ENCODE measurements around the gene CALCOCO2. TPM values are rescaled to one million over a fixed set of nuclear protein-coding genes. Genes with fewer than 3 reads are reported as not detected.

The CALCOCO2 gene
- total and polyA plus RNA-seq, 10 of the 15 experiments (the other 5 are each of a cell fraction or from before 2014, with no cell fraction given), result 20.2 to 138 (median 53.1) TPM

- in situ Hi-C loops (cut with MboI), result loop anchor here (5.0 kb wide), 1 partner anchor 65 kb away; no protein-coding TSS in a partner anchor
- Histone ChIP-seq H3K36me3 (ENCODE audit: control insufficient read depth in 2 of 2, insufficient read depth in 2 of 2, low read length in 1 of 2) (no peaks in the 10 kb centered on the region), H3K79me2 (ENCODE audit: control insufficient read depth, insufficient read depth, low read length) (no peaks in the 10 kb centered on the region), H3K4me1 (ENCODE audit: control insufficient read depth, insufficient read depth, low read length) (peaks cover 7% of the 10 kb centered on the region), H3K4me2 (ENCODE audit: control insufficient read depth, insufficient read depth) (no peak overlapping the region), H3K9ac (ENCODE audit: control insufficient read depth, insufficient read depth, low read length) (no peak overlapping the region), H2AFZ (ENCODE audit: control insufficient read depth, low read depth, low read length) (no peak overlapping the region), H3K4me3 (no peak overlapping the region), H3K9me3 (replicated peaks; ENCODE audit: control insufficient read depth, insufficient read depth, low read length) (no peaks in the 10 kb centered on the region), H3K27ac (ENCODE audit: control insufficient read depth, insufficient read depth) (no peak overlapping the region), H3K27me3 (replicated peaks in 1 of 2; ENCODE audit: control insufficient read depth in 2 of 2, insufficient read depth in 2 of 2, low read length in 1 of 2) (peaks cover 0 to 6% of the 10 kb centered on the region in 2 experiments; a peak in 2 of 4 replicates), H4K20me1 (ENCODE audit: control insufficient read depth, insufficient read depth) (no peaks in the 10 kb centered on the region)
- BruUV-seq (replicated peaks), result no TSS peak
- WGBS (ENCODE audit: insufficient coverage, insufficient replicate concordance, low lambda C conversion rate, missing lambda C conversion rate), result 43% methylated on average over 3 of the region's 3 CpGs
- intact Hi-C loops (cut with micrococcal nuclease; ENCODE audit: unreplicated experiment), result no loop called here
- DNase-seq (ENCODE audit: low read depth, low spot score) (no peak), FAIRE-seq (no peak), ATAC-seq (no peak)
- ChIA-PET SMC1A (ENCODE audit: uncharacterized antibody, unreplicated experiment) (interaction anchor here (0.6 to 17.5 kb wide), 10 partner anchors 8 to 141 kb away, joined by 3 to 281 read pairs (median 5); no protein-coding TSS in a partner anchor), POLR2A (interaction anchor here (0.7 kb wide), 1 partner anchor 152 kb away, joined by 5 read pairs; no protein-coding TSS in a partner anchor), CTCF (interaction anchor here (1.1 to 15.2 kb wide), 14 partner anchors 8 to 221 kb away, joined by 3 to 490 read pairs (median 7); partner anchors contain the start of genes CALCOCO2 and PRAC2), RAD21 (ENCODE audit: unreplicated experiment) (interaction anchor here (0.7 to 18.8 kb wide), 8 partner anchors 8 to 219 kb away, joined by 3 to 376 read pairs (median 4); no protein-coding TSS in a partner anchor)
- TF ChIP-seq TBL1XR1 (IDR thresholded peaks at IDR 0.05; ENCODE audit: low read depth, low read length), result no peak
- no peak for TF ChIP-seq STAT3 (IDR thresholded peaks at IDR 0.05; ENCODE audit: low read depth, low read length)
- TF ChIP-seq HSF1 (IDR thresholded peaks at IDR 0.05; ENCODE audit: low read depth, low read length), result no peak
- TF ChIP-seq PAX8 (IDR thresholded peaks at IDR 0.05), result no peak
- no peak for TF ChIP-seq ASH2L (IDR thresholded peaks at IDR 0.05; ENCODE audit: borderline replicate concordance, low read depth)
- TF ChIP-seq KDM1A (IDR thresholded peaks at IDR 0.05; ENCODE audit: borderline replicate concordance), result no peak
- no peak for TF ChIP-seq SMC3 (IDR thresholded peaks at IDR 0.05; ENCODE audit: borderline replicate concordance, low read length)
- TF ChIP-seq CHD1 (IDR thresholded peaks at IDR 0.05; ENCODE audit: low read depth, low read length), result no peak
- no peak for TF ChIP-seq SUPT20H (IDR thresholded peaks at IDR 0.05; ENCODE audit: borderline replicate concordance, control insufficient read depth, low read depth, low read length)
- TF ChIP-seq E4F1 (IDR thresholded peaks at IDR 0.05; ENCODE audit: borderline replicate concordance, partially characterized antibody), result no peak
- TF ChIP-seq ZBTB40 (IDR thresholded peaks at IDR 0.05; ENCODE audit: borderline replicate concordance), result no peak
- TF ChIP-seq RELA (IDR thresholded peaks at IDR 0.05; ENCODE audit: borderline replicate concordance, partially characterized antibody), result no peak
These were observed 18.8 kb upstream of the CALCOCO2 start for GRCh38 chr17:48812001-48812400.
